B cell (primary cell): ENCODE measurements around the gene WDFY2. TPM values are rescaled to one million over a fixed set of nuclear protein-coding genes. Genes with fewer than 3 reads are reported as not detected.

Experiments used
- ATAC-seq: fragments of 200-7000 bp; cut with Tn5 transposase; one replicate; pipeline ENCODE4 v1.10.0; 2021; ENCODE audit warnings: low read depth, mild to moderate bottlenecking, moderate number of reproducible peaks, moderate library complexity
- CTCF ChIA-PET: fragments of 350-600 bp; sonication (Branson Sonifier 250); formaldehyde crosslinking; loops from one replicate; lab custom pipeline; 2021; ENCODE audit warnings: antibody characterized with exemption, inconsistent platforms; lab: Charles Lee
- POLR2A ChIA-PET: fragments of 350-600 bp; sonication (Branson Sonifier 250); formaldehyde crosslinking; loops from one replicate; lab custom pipeline; 2021; ENCODE audit warnings: antibody characterized with exemption; lab: Charles Lee
- DNase-seq: peaks from one replicate; pipeline ENCODE4 v3.0.0; 2013
- H2AFZ ChIP-seq: 2 replicates; pipeline ENCODE4 v1.6.1; 2012; ENCODE audit warnings: mild to moderate bottlenecking, low read depth, low read length; ENCODE audit not compliant: insufficient read depth, poor library complexity, severe bottlenecking
- H3K27ac ChIP-seq, 2 donors: 1 replicate in 1 of 2; 2 replicates in 1 of 2; pipeline ENCODE4 v1.5.1; 2012 to 2013; ENCODE audit warnings: low read length in 2 of 2, mild to moderate bottlenecking in 2 of 2, moderate library complexity in 1 of 2
- H3K27me3 ChIP-seq, 4 experiments: fragments of 200-600 bp in 1 of 4; sonication (generic) in 1 of 4; replicated peaks in 1 of 4; 1 replicate in 2 of 4; 2 replicates in 2 of 4; pipeline versions ENCODE4 v1.6.1 to v1.7.0; 2013 to 2016; ENCODE audit warnings: low read length in 3 of 4, mild to moderate bottlenecking in 2 of 4, mixed read lengths in 1 of 4, moderate library complexity in 1 of 4; ENCODE audit not compliant: insufficient read depth in 4 of 4, control insufficient read depth in 3 of 4; ENCODE audit errors: control extremely low read depth in 1 of 4
- H3K36me3 ChIP-seq, 2 experiments: replicated peaks in 1 of 2; 1 replicate in 1 of 2; 2 replicates in 1 of 2; pipeline versions ENCODE4 v1.6.1 to v1.7.1; 2013; ENCODE audit warnings: low read length in 1 of 2; ENCODE audit not compliant: insufficient read depth in 2 of 2, control insufficient read depth in 1 of 2; ENCODE audit errors: control extremely low read depth in 1 of 2, extremely low read depth in 1 of 2
- H3K4me1 ChIP-seq, 2 donors: fragments of 200-600 bp in 1 of 2; sonication (generic) in 1 of 2; 1 replicate in 1 of 2; 2 replicates in 1 of 2; pipeline versions ENCODE4 v1.5.1 to v1.6.1; 2013 to 2017; ENCODE audit warnings: low read length in 2 of 2; ENCODE audit not compliant: control insufficient read depth in 2 of 2, insufficient read depth in 2 of 2
- H3K4me2 ChIP-seq: replicated peaks from 2 replicates; pipeline ENCODE3; 2012; ENCODE audit warnings: mild to moderate bottlenecking, low read depth, low read length; ENCODE audit not compliant: poor library complexity, severe bottlenecking
- H3K4me3 ChIP-seq, 5 experiments: fragments of 200-600 bp in 1 of 5; sonication (generic) in 1 of 5; 1 replicate in 3 of 5; 2 replicates in 2 of 5; pipeline versions ENCODE4 v1.5.1 to v1.7.0; 2011 to 2016; ENCODE audit warnings: low read length in 4 of 5, mild to moderate bottlenecking in 4 of 5, low read depth in 2 of 5, control low read depth in 1 of 5, moderate library complexity in 1 of 5; ENCODE audit not compliant: insufficient read depth in 1 of 5; ENCODE audit errors: control extremely low read depth in 1 of 5, extremely low read depth in 1 of 5
- H3K79me2 ChIP-seq: fragments of 200-600 bp; sonication (generic); one replicate; pipeline ENCODE4 v1.6.0; 2016; ENCODE audit warnings: low read length; ENCODE audit not compliant: control insufficient read depth, insufficient read depth
- H3K9ac ChIP-seq: fragments of 200-600 bp; sonication (generic); 2 replicates; pipeline ENCODE4 v1.6.1; 2017; ENCODE audit warnings: mild to moderate bottlenecking, low read length, moderate library complexity
- H3K9me3 ChIP-seq, 3 donors: one replicate each; pipeline versions ENCODE4 v1.6.1 to v1.7.1; 2013; ENCODE audit warnings: low read length in 2 of 3; ENCODE audit not compliant: control insufficient read depth in 2 of 3, insufficient read depth in 1 of 3; ENCODE audit errors: control extremely low read depth in 1 of 3
- H4K20me1 ChIP-seq: 2 replicates; pipeline ENCODE4 v1.6.0; 2012; ENCODE audit warnings: mild to moderate bottlenecking, low read length; ENCODE audit not compliant: insufficient read depth, control insufficient read depth, poor library complexity, severe bottlenecking
- H3K27ac Mint-ChIP-seq: one replicate; pipeline ENCODE4 v1.8.0; 2021; ENCODE audit warnings: mixed read lengths
- H3K27me3 Mint-ChIP-seq: one replicate; pipeline ENCODE4 v1.8.0; 2021; ENCODE audit warnings: mixed read lengths
- H3K4me1 Mint-ChIP-seq: one replicate; pipeline ENCODE4 v1.8.0; 2021; ENCODE audit warnings: mixed read lengths
- H3K4me3 Mint-ChIP-seq: one replicate; pipeline ENCODE4 v1.8.0; 2021; ENCODE audit warnings: mixed read lengths
- H3K9me3 Mint-ChIP-seq: one replicate; pipeline ENCODE4 v1.8.0; 2022; ENCODE audit warnings: mixed read lengths; ENCODE audit not compliant: insufficient read depth
- EZH2 ChIP-seq: IDR thresholded peaks from 2 replicates; pipeline ENCODE4 v1.6.1; 2012; ENCODE audit warnings: borderline replicate concordance, low read depth, mild to moderate bottlenecking, moderate library complexity, low read length; ENCODE audit not compliant: insufficient read depth, poor library complexity, severe bottlenecking
- WGBS: methylation state at CpG from one replicate; pipeline ENCODE4 v1.1.5; 2013; ENCODE audit warnings: missing lambda C conversion rate; ENCODE audit not compliant: insufficient coverage; 5-methylcytosine and 5-hydroxymethylcytosine counted together
- intact Hi-C: fragments of 100-400 bp; cut with micrococcal nuclease; formaldehyde crosslinking; loops from one replicate; pipeline ENCODE4 v1.10.0; 2022
- polyA plus RNA-seq: library from polyadenylated mRNA; depleted of rRNA; stranded (reverse); fragments of >200 nt; gene quantifications from 2 replicates; pipeline ENCODE4 v1.2.3, GENCODE V29; 2012
- total RNA-seq, 2 donors: library from RNA; stranded (reverse); fragments of 120-200 nt in 1 of 2; gene quantifications; 1 replicate in 1 of 2; 2 replicates in 1 of 2; pipeline versions ENCODE4 v1.2.3 to v1.2.4, GENCODE V29; 2013 to 2022
- TF ChIP-seq, protein P1 (sequence below): fragments of 200-600 bp; IDR thresholded peaks from one replicate; pipeline ENCODE4 v1.8.0; 2022; ENCODE audit warnings: antibody characterized with exemption, mild to moderate bottlenecking

Gene WDFY2
- total and polyA plus RNA-seq, 2 donors (not counting 1 experiment from before 2014, with no cell fraction given): 12.4 to 47.7 TPM

DNA sequence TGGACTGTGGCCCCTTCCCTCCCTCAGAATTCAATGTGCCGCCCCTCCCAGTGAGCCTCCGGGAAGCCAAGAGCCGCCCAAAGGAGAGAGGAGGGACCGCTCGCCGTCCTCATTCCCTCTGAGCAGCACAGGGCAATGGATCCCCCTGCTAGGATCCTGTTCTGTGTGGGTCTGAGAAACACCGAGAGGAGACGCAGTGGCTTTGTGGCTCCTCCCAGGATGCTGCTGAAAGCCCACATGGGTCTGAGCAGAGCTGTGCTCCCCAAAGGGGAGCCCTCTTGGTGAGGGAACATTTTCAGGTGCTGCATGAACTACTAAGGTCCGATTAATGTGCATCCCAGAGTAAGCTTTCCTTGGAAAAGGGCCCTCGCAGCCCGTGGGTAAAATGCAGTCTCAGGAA, 189.3 kb downstream of the WDFY2 start:
- ChIA-PET POLR2A (no interaction called here), CTCF (no interaction called here)
- intact Hi-C loops: no loop called here
- no peak for TF ChIP-seq EZH2
- TF ChIP-seq, protein P1, sequence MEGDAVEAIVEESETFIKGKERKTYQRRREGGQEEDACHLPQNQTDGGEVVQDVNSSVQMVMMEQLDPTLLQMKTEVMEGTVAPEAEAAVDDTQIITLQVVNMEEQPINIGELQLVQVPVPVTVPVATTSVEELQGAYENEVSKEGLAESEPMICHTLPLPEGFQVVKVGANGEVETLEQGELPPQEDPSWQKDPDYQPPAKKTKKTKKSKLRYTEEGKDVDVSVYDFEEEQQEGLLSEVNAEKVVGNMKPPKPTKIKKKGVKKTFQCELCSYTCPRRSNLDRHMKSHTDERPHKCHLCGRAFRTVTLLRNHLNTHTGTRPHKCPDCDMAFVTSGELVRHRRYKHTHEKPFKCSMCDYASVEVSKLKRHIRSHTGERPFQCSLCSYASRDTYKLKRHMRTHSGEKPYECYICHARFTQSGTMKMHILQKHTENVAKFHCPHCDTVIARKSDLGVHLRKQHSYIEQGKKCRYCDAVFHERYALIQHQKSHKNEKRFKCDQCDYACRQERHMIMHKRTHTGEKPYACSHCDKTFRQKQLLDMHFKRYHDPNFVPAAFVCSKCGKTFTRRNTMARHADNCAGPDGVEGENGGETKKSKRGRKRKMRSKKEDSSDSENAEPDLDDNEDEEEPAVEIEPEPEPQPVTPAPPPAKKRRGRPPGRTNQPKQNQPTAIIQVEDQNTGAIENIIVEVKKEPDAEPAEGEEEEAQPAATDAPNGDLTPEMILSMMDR: no peak
- DNase-seq: no peak
- no peak for ATAC-seq
- Histone ChIP-seq H3K27ac (no peak overlapping the region), H3K36me3 (no peaks in the 10 kb centered on the region), H3K79me2 (no peaks in the 10 kb centered on the region), H3K4me1 (peaks cover 0 to 9% of the 10 kb centered on the region in 2 donors), H3K4me3 (no peak overlapping the region), H3K4me2 (no peak overlapping the region), H3K27me3 (no peaks in the 10 kb centered on the region), H3K9ac (no peak overlapping the region), H3K9me3 (peaks cover 0 to 6% (median 0%) of the 10 kb centered on the region in 3 donors), H4K20me1 (no peaks in the 10 kb centered on the region), H2AFZ (no peak overlapping the region)
- Mint-ChIP-seq H3K9me3 (no peaks in the 10 kb centered on the region), H3K27me3 (no peaks in the 10 kb centered on the region), H3K4me3 (no peak overlapping the region), H3K27ac (no peak overlapping the region), H3K4me1 (peaks cover 8% of the 10 kb centered on the region)
- 97% methylated on average over 11 of the region's 11 CpGs for WGBS

DNA sequence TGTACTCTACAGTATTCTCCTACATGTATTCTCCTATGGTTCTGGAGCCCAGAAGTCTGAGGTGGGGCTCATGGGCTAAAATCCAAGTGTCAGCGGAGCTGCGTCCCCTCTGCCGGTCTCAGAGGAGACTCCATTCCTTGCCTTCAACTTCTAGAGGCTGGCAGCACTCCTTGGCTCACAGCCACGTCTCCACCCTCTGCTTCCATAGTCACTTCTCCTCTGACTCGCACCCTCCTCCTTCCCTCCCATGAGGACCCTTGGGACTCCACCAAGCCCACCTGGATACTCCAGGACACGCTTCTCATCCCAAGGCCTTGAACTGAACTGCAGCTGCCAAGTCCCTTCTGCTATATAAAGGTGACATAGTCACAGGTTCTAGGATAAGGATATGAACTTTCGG, 191.9 kb downstream of the WDFY2 start:
- Mint-ChIP-seq H3K4me1 (peaks cover 4% of the 10 kb centered on the region), H3K27ac (no peak overlapping the region), H3K4me3 (no peak overlapping the region), H3K9me3 (no peaks in the 10 kb centered on the region), H3K27me3 (no peaks in the 10 kb centered on the region)
- WGBS: 72% methylated on average over 3 of the region's 7 CpGs
- Histone ChIP-seq H3K27me3 (no peaks in the 10 kb centered on the region), H3K9me3 (peaks cover 0 to 3% (median 0%) of the 10 kb centered on the region in 3 donors), H3K27ac (no peak overlapping the region), H3K4me2 (no peak overlapping the region), H3K36me3 (no peaks in the 10 kb centered on the region), H3K4me1 (peaks cover 0 to 4% of the 10 kb centered on the region in 2 donors), H3K9ac (no peak overlapping the region), H4K20me1 (no peaks in the 10 kb centered on the region), H2AFZ (no peak overlapping the region), H3K4me3 (no peak overlapping the region), H3K79me2 (no peaks in the 10 kb centered on the region)
- ChIA-PET POLR2A (no interaction called here), CTCF (no interaction called here)
- no peak for TF ChIP-seq EZH2
- TF ChIP-seq, protein P1: no peak
- ATAC-seq: no peak
- DNase-seq: no peak
- intact Hi-C loops: no loop called here
